Naive B cell (primary cell): ENCODE data around the gene FOXO1. TPM values are rescaled to one million over a fixed set of nuclear protein-coding genes. Genes with fewer than 3 reads are reported as not detected.

Experiments used
- ATAC-seq, 2 donors: fragments of 150-1000 bp; cut with Tn5 transposase; 2 replicates each; pipeline ENCODE4 v1.10.0; 2021; ENCODE audit warnings: low read depth in 2 of 2, mild to moderate bottlenecking in 2 of 2, moderate library complexity in 2 of 2
- DNase-seq: peaks from one replicate; pipeline ENCODE4 v3.0.0; 2022
- H3K27ac Mint-ChIP-seq, 6 donors: one replicate each; pipeline ENCODE4 v1.8.0; 2020 to 2022; ENCODE audit warnings: mild to moderate bottlenecking in 6 of 6, mixed read lengths in 6 of 6, moderate library complexity in 5 of 6, inconsistent platforms in 2 of 6
- H3K27me3 Mint-ChIP-seq, 3 donors: one replicate each; pipeline ENCODE4 v1.8.0; 2021 to 2022; ENCODE audit warnings: mixed read lengths in 3 of 3, mild to moderate bottlenecking in 1 of 3
- H3K36me3 Mint-ChIP-seq, 2 donors: one replicate each; pipeline ENCODE4 v1.8.0; 2020 to 2022; ENCODE audit warnings: mixed read lengths in 2 of 2, inconsistent platforms in 1 of 2, mild to moderate bottlenecking in 1 of 2
- H3K4me1 Mint-ChIP-seq, 3 donors: one replicate each; pipeline ENCODE4 v1.8.0; 2020 to 2022; ENCODE audit warnings: mixed read lengths in 3 of 3, inconsistent platforms in 1 of 3, mild to moderate bottlenecking in 1 of 3, moderate library complexity in 1 of 3
- H3K4me3 Mint-ChIP-seq, 8 donors: one replicate each; pipeline ENCODE4 v1.8.0; 2020 to 2022; ENCODE audit warnings: mild to moderate bottlenecking in 8 of 8, mixed read lengths in 8 of 8, moderate library complexity in 8 of 8, inconsistent platforms in 2 of 8
- H3K9me3 Mint-ChIP-seq, 7 donors: one replicate each; pipeline ENCODE4 v1.8.0; 2020 to 2022; ENCODE audit warnings: mixed read lengths in 7 of 7, mild to moderate bottlenecking in 5 of 7, inconsistent platforms in 2 of 7, moderate library complexity in 1 of 7
- polyA plus RNA-seq, 6 donors: library from polyadenylated mRNA; unstranded; fragments of 300-500 nt; fragmentation: Illumina TruSeq; gene quantifications; one replicate each; pipeline ENCODE4 v1.2.3, GENCODE V29; 2021; ENCODE audit warnings: low read depth in 6 of 6

FOXO1 gene
- polyA plus RNA-seq, 6 donors from 2014 or later = 70.3 to 174 (median 117) TPM

GRCh38 chr13:40508127-40508526 lies 158.3 kb downstream of the FOXO1 start:
- DNase-seq = no peak
- Mint-ChIP-seq H3K36me3 (peaks cover 0 to 4% of the 10 kb centered on the region in 2 donors), H3K9me3 (peaks cover 0 to 4% (median 0%) of the 10 kb centered on the region in 7 donors), H3K4me1 (peaks cover 14 to 43% (median 26%) of the 10 kb centered on the region in 3 donors), H3K27ac (peak overlapping the region in 1 of 6 donors; percentile 79), H3K4me3 (no peak overlapping the region), H3K27me3 (no peaks in the 10 kb centered on the region)
- no peak for ATAC-seq

GRCh38 chr13:40506592-40507446 lies 159.6 kb downstream of the FOXO1 start:
- H3K27me3 Mint-ChIP-seq = no peaks in the 10 kb centered on the region
- peak overlapping the region in 1 of 6 donors; percentile 20 for H3K27ac Mint-ChIP-seq
- peaks cover 0 to 4% of the 10 kb centered on the region in 2 donors for H3K36me3 Mint-ChIP-seq
- H3K4me3 Mint-ChIP-seq = no peak overlapping the region
- H3K9me3 Mint-ChIP-seq = peaks cover 0 to 4% (median 0%) of the 10 kb centered on the region in 7 donors
- H3K4me1 Mint-ChIP-seq = peaks cover 7 to 30% (median 19%) of the 10 kb centered on the region in 3 donors
- ATAC-seq (no peak), DNase-seq (no peak)

Other genes with a start within 250 kb of the FOXO1 start
- gene MRPS31, start 104.5 kb upstream of the FOXO1 start, polyA plus RNA-seq = 10 to 100 TPM; 23.2 to 53.0 (median 46.9) TPM
- 1 to 10 TPM; 1.1 to 9.4 (median 2.8) TPM for gene SLC25A15, start 123.0 kb upstream of the FOXO1 start, polyA plus RNA-seq